Astrocyte (in vitro differentiated cells and primary cell): ENCODE data around the gene ETV4. TPM values are rescaled to one million over a fixed set of nuclear protein-coding genes. Genes with fewer than 3 reads are reported as not detected.

Source experiments
- DNase-seq: peaks from one replicate; pipeline ENCODE4 v3.0.0-alpha.2; 2010; ENCODE audit warnings: low read depth
- FAIRE-seq: peaks from 2 replicates; lab custom pipeline; 2011; peaks lifted over from hg19 to GRCh38; lab: Jason Lieb, UNC
- H2AFZ ChIP-seq: 2 replicates; pipeline ENCODE4 v1.6.0; 2012; ENCODE audit warnings: low read depth, low read length, inconsistent platforms
- H3K27ac ChIP-seq: 2 replicates; pipeline ENCODE4 v1.5.1; 2011; ENCODE audit warnings: low read depth, low read length, inconsistent platforms
- H3K27me3 ChIP-seq: 2 replicates; pipeline ENCODE4 v1.6.0; 2011; ENCODE audit warnings: low read length, inconsistent platforms; ENCODE audit not compliant: insufficient read depth
- H3K36me3 ChIP-seq: 2 replicates; pipeline ENCODE4 v1.5.1; 2011; ENCODE audit warnings: low read length, inconsistent platforms; ENCODE audit not compliant: insufficient read depth
- H3K4me1 ChIP-seq: 2 replicates; pipeline ENCODE4 v1.5.1; 2011; ENCODE audit warnings: low read length, inconsistent platforms; ENCODE audit not compliant: insufficient read depth
- H3K4me2 ChIP-seq: 2 replicates; pipeline ENCODE4 v1.6.0; 2012; ENCODE audit warnings: low read length, inconsistent platforms
- H3K4me3 ChIP-seq: 2 replicates; pipeline ENCODE4 v1.5.1; 2011; ENCODE audit warnings: low read depth, mild to moderate bottlenecking, low read length, inconsistent platforms; ENCODE audit not compliant: insufficient read depth
- H3K79me2 ChIP-seq: 2 replicates; pipeline ENCODE4 v1.6.0; 2012; ENCODE audit warnings: mild to moderate bottlenecking, low read length, inconsistent platforms; ENCODE audit not compliant: insufficient read depth
- H3K9ac ChIP-seq: 2 replicates; pipeline ENCODE4 v1.6.0; 2012; ENCODE audit warnings: mild to moderate bottlenecking, low read length, inconsistent platforms
- H3K9me3 ChIP-seq: 2 replicates; pipeline ENCODE4 v1.5.1; 2012; ENCODE audit warnings: low read depth, mild to moderate bottlenecking, low read length, inconsistent platforms; ENCODE audit not compliant: insufficient read depth
- H4K20me1 ChIP-seq: 2 replicates; pipeline ENCODE4 v1.6.0; 2012; ENCODE audit warnings: low read length, inconsistent platforms; ENCODE audit not compliant: insufficient read depth
- H3K27ac Mint-ChIP-seq: one replicate; pipeline ENCODE4 v1.8.0; 2021; ENCODE audit warnings: mild to moderate bottlenecking, mixed read lengths; ENCODE audit not compliant: unreplicated experiment
- H3K27me3 Mint-ChIP-seq: one replicate; pipeline ENCODE4 v1.8.0; 2021; ENCODE audit warnings: low read depth, mixed read lengths; ENCODE audit not compliant: unreplicated experiment
- H3K36me3 Mint-ChIP-seq: one replicate; pipeline ENCODE4 v1.8.0; 2021; ENCODE audit warnings: low read depth, mixed read lengths; ENCODE audit not compliant: unreplicated experiment
- H3K4me1 Mint-ChIP-seq: one replicate; pipeline ENCODE4 v1.8.0; 2021; ENCODE audit warnings: low read depth, mixed read lengths; ENCODE audit not compliant: unreplicated experiment
- H3K4me3 Mint-ChIP-seq: one replicate; pipeline ENCODE4 v1.8.0; 2021; ENCODE audit warnings: mild to moderate bottlenecking, moderate library complexity, mixed read lengths; ENCODE audit not compliant: unreplicated experiment
- H3K9me3 Mint-ChIP-seq: one replicate; pipeline ENCODE4 v1.8.0; 2021; ENCODE audit warnings: mild to moderate bottlenecking, mixed read lengths; ENCODE audit not compliant: unreplicated experiment
- EZH2 ChIP-seq: IDR thresholded peaks from 2 replicates; pipeline ENCODE4 v1.6.1; 2012; ENCODE audit warnings: mild to moderate bottlenecking, low read length, inconsistent platforms; ENCODE audit not compliant: insufficient read depth
- total RNA-seq: library from RNA; stranded (reverse); gene quantifications from 2 replicates; pipeline ENCODE4 v1.2.1, GENCODE V29; 2021
- TF ChIP-seq, protein P1 (sequence below): IDR thresholded peaks from 2 replicates; pipeline ENCODE4 v1.5.1; 2011; ENCODE audit warnings: low read depth, mild to moderate bottlenecking, inconsistent platforms, low read length, moderate library complexity; ENCODE audit not compliant: insufficient read depth

ETV4 gene
- total RNA-seq, 1 donor from 2014 or later = 11.4 TPM

- Histone ChIP-seq H3K27ac (peak overlapping the region; percentile 76), H3K4me2 (peak overlapping the region; percentile 60), H3K4me1 (peaks cover 38% of the 10 kb centered on the region), H3K9me3 (no peaks in the 10 kb centered on the region), H3K9ac (peak overlapping the region; percentile 67), H3K79me2 (no peaks in the 10 kb centered on the region), H2AFZ (peak overlapping the region; percentile 6), H3K27me3 (no peaks in the 10 kb centered on the region), H4K20me1 (no peaks in the 10 kb centered on the region), H3K4me3 (no peak overlapping the region), H3K36me3 (no peaks in the 10 kb centered on the region)
- FAIRE-seq (no peak), DNase-seq (peak; percentile 62)
- TF ChIP-seq EZH2 = no peak
- TF ChIP-seq, protein P1, sequence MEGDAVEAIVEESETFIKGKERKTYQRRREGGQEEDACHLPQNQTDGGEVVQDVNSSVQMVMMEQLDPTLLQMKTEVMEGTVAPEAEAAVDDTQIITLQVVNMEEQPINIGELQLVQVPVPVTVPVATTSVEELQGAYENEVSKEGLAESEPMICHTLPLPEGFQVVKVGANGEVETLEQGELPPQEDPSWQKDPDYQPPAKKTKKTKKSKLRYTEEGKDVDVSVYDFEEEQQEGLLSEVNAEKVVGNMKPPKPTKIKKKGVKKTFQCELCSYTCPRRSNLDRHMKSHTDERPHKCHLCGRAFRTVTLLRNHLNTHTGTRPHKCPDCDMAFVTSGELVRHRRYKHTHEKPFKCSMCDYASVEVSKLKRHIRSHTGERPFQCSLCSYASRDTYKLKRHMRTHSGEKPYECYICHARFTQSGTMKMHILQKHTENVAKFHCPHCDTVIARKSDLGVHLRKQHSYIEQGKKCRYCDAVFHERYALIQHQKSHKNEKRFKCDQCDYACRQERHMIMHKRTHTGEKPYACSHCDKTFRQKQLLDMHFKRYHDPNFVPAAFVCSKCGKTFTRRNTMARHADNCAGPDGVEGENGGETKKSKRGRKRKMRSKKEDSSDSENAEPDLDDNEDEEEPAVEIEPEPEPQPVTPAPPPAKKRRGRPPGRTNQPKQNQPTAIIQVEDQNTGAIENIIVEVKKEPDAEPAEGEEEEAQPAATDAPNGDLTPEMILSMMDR = no peak
- Mint-ChIP-seq H3K9me3 (peaks cover 5% of the 10 kb centered on the region), H3K4me1 (peaks cover 45% of the 10 kb centered on the region), H3K36me3 (no peaks in the 10 kb centered on the region), H3K4me3 (no peak overlapping the region), H3K27me3 (peaks cover 15% of the 10 kb centered on the region), H3K27ac (peak overlapping the region; percentile 79)
These were observed 32.8 kb upstream of the ETV4 start for GRCh38 chr17:43578699-43579565.

DNA sequence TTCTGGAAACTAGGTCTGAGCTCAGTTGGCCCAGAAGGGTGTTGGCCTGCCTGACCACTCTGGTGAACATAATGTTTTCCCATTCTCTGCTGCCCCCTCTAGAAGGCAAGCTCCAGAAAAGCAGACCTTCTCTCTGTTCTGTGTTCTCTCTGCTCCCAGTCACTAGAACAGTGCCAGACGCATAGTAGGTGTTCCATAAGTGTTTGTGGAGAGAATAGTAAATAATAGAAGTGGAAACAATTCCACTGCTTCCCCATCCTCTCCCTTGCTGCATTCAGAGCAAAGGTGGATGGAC lies 32.2 kb upstream of the ETV4 start:
- H3K9ac ChIP-seq = peak overlapping the region; percentile 67
- no peaks in the 10 kb centered on the region for H3K9me3 ChIP-seq
- FAIRE-seq (no peak), DNase-seq (no peak)
- no peak overlapping the region for H3K4me3 ChIP-seq
- H3K79me2 ChIP-seq = no peaks in the 10 kb centered on the region
- H4K20me1 ChIP-seq = no peaks in the 10 kb centered on the region
- H2AFZ ChIP-seq = peak overlapping the region; percentile 6
- peak overlapping the region; percentile 76 for H3K27ac ChIP-seq
- TF ChIP-seq, protein P1 = no peak
- TF ChIP-seq EZH2 = no peak
- peaks cover 41% of the 10 kb centered on the region for H3K4me1 Mint-ChIP-seq
- H3K4me1 ChIP-seq = peaks cover 38% of the 10 kb centered on the region
- H3K27ac Mint-ChIP-seq = peak overlapping the region; percentile 55
- no peaks in the 10 kb centered on the region for H3K27me3 ChIP-seq
- peaks cover 10% of the 10 kb centered on the region for H3K27me3 Mint-ChIP-seq
- H3K4me2 ChIP-seq = peak overlapping the region; percentile 60
- no peaks in the 10 kb centered on the region for H3K36me3 ChIP-seq
- no peaks in the 10 kb centered on the region for H3K36me3 Mint-ChIP-seq
- H3K9me3 Mint-ChIP-seq = peaks cover under 1% of the 10 kb centered on the region
- H3K4me3 Mint-ChIP-seq = no peak overlapping the region
